Endodermal cell (in vitro differentiated cells): Measurements from ENCODE around the gene SERPINA9. TPM values are rescaled to one million over a fixed set of nuclear protein-coding genes. Genes with fewer than 3 reads are reported as not detected.

Source experiments
- total RNA-seq, 2 donors: library from RNA; stranded (reverse); fragmentation: NEBNext Ultra II Directional in 1 of 2; extraction: Animal tissue kit (Norgen Biotek cat#: 25700) in 1 of 2; gene quantifications; 2 replicates in 1 of 2; 3 replicates in 1 of 2; pipeline ENCODE4 v1.2.1, GENCODE V29; 2021

Gene SERPINA9
- total RNA-seq, 2 donors from 2014 or later, result not detected

Other genes with a start within 250 kb of the SERPINA9 start
- gene SERPINA10, start 182.9 kb downstream of the SERPINA9 start, total RNA-seq, result not detected
- not detected for gene SERPINA6, start 152.9 kb downstream of the SERPINA9 start, total RNA-seq
- gene SERPINA2, start 109.5 kb downstream of the SERPINA9 start, total RNA-seq, result not detected
- gene SERPINA1, start 87.6 kb downstream of the SERPINA9 start, total RNA-seq, result 1 to 10 TPM in 1 of 2 donors, not detected in 1; 1.2 TPM
- under 1 TPM in 1 of 2 donors, not detected in 1; 0.70 TPM for gene SERPINA11, start 23.4 kb downstream of the SERPINA9 start, total RNA-seq
- not detected for gene SERPINA12, start 33.3 kb upstream of the SERPINA9 start, total RNA-seq
- gene SERPINA4, start 85.2 kb upstream of the SERPINA9 start, total RNA-seq, result not detected
- 1 to 10 TPM; 1.5 to 2.8 TPM for gene SERPINA5, start 105.2 kb upstream of the SERPINA9 start, total RNA-seq
- under 1 TPM in 1 of 2 donors, not detected in 1; 0.27 TPM for gene SERPINA3, start 136.2 kb upstream of the SERPINA9 start, total RNA-seq